ENCODE measurements around the gene TNRC6C. TPM values are rescaled to one million over a fixed set of nuclear protein-coding genes. Genes with fewer than 3 reads are reported as not detected.
A peak's percentile ranks its signal among the peaks of the same experiment; 100 is the strongest.
"Not testable (repeated sequence)": the region's sequence is repeated elsewhere in the genome, so short reads cannot be mapped to it uniquely, and the experiment has no call there.

The TNRC6C gene
- total RNA-seq, 1 donor from 2014 or later: 24.6 TPM

GRCh38 chr17:78113804-78114785, 155.6 kb downstream of the TNRC6C start:
- Mint-ChIP-seq H3K27me3 (no peaks in the 10 kb centered on the region), H3K27ac (peak overlapping the region; percentile 72), H3K9me3 (no peaks in the 10 kb centered on the region), H3K4me1 (peaks cover 28% of the 10 kb centered on the region), H3K36me3 (ENCODE audit: low read depth) (peaks cover 71% of the 10 kb centered on the region), H3K4me3 (no peak overlapping the region)
- DNase-seq (no peak), ATAC-seq (ENCODE audit: low read depth) (peak; percentile 38)
- intact Hi-C loops (cut with micrococcal nuclease): loop anchor here (1.0 to 2.0 kb wide), 2 partner anchors 10 to 73 kb away; partner anchors contain the start of genes AFMID and TK1
- POLR2A ChIA-PET: interaction anchor here (0.7 to 6.6 kb wide), 11 partner anchors 8 to 309 kb away, joined by 3 to 102 read pairs (median 6); partner anchors contain the start of genes TMC6 and TMC8
- TF ChIP-seq CTCF (IDR thresholded peaks at IDR 0.05): no peak
- CTCF ChIA-PET: interaction anchor here (0.5 to 4.1 kb wide), 7 partner anchors 12 to 137 kb away, joined by 3 to 32 read pairs (median 4); no protein-coding TSS in a partner anchor

GRCh38 chr17:78114831-78115723, 156.6 kb downstream of the TNRC6C start:
- ChIA-PET CTCF (interaction anchor here (0.5 to 4.1 kb wide), 4 partner anchors 19 to 92 kb away, joined by 3 to 32 read pairs (median 4); no protein-coding TSS in a partner anchor), POLR2A (interaction anchor here (0.7 to 6.6 kb wide), 7 partner anchors 12 to 796 kb away, joined by 3 to 102 read pairs (median 9); partner anchors contain the start of genes AFMID, SYNGR2, TK1 and TMC6)
- TF ChIP-seq CTCF (IDR thresholded peaks at IDR 0.05): no peak
- no peaks in the 10 kb centered on the region for H3K9me3 Mint-ChIP-seq
- peak overlapping the region; percentile 72 for H3K27ac Mint-ChIP-seq
- intact Hi-C loops (cut with micrococcal nuclease): no loop called here
- H3K36me3 Mint-ChIP-seq (ENCODE audit: low read depth): peaks cover 68% of the 10 kb centered on the region
- no peak overlapping the region for H3K4me3 Mint-ChIP-seq
- no peaks in the 10 kb centered on the region for H3K27me3 Mint-ChIP-seq
- no peak for DNase-seq
- H3K4me1 Mint-ChIP-seq: peaks cover 28% of the 10 kb centered on the region
- ATAC-seq (ENCODE audit: low read depth): no peak

- H3K4me3 Mint-ChIP-seq; H3K9me3 Mint-ChIP-seq; H3K27me3 Mint-ChIP-seq; ATAC-seq (ENCODE audit: low read depth); H3K27ac Mint-ChIP-seq; intact Hi-C loops (cut with micrococcal nuclease); DNase-seq: not testable (repeated sequence)
- Mint-ChIP-seq H3K36me3 (ENCODE audit: low read depth) (peaks cover 68% of the 10 kb centered on the region), H3K4me1 (peaks cover 32% of the 10 kb centered on the region)
- CTCF ChIA-PET: interaction anchor here (1.1 to 1.2 kb wide), 2 partner anchors 19 to 60 kb away, joined by 4 to 10 read pairs; no protein-coding TSS in a partner anchor
- POLR2A ChIA-PET: interaction anchor here (0.7 to 6.6 kb wide), 9 partner anchors 11 to 797 kb away, joined by 3 to 102 read pairs (median 4); partner anchors contain the start of genes AFMID, SYNGR2, TK1 and TMC6
Measured at GRCh38 chr17:78115803-78116202, 157.3 kb downstream of the TNRC6C start.

GRCh38 chr17:78116411-78116810, 157.9 kb downstream of the TNRC6C start:
- intact Hi-C loops (cut with micrococcal nuclease): no loop called here
- peaks cover 67% of the 10 kb centered on the region for H3K36me3 Mint-ChIP-seq (ENCODE audit: low read depth)
- ATAC-seq (ENCODE audit: low read depth) (no peak), DNase-seq (no peak)
- H3K4me1 Mint-ChIP-seq: peaks cover 38% of the 10 kb centered on the region
- no peaks in the 10 kb centered on the region for H3K27me3 Mint-ChIP-seq
- ChIA-PET CTCF (interaction anchor here (1.1 to 1.2 kb wide), 2 partner anchors 19 to 60 kb away, joined by 4 to 10 read pairs; no protein-coding TSS in a partner anchor), POLR2A (interaction anchor here (0.7 to 6.6 kb wide), 8 partner anchors 11 to 70 kb away, joined by 3 to 102 read pairs (median 4); partner anchors contain the start of genes AFMID, SYNGR2, TK1 and TMC6)
- no peak overlapping the region for H3K27ac Mint-ChIP-seq
- TF ChIP-seq CTCF (IDR thresholded peaks at IDR 0.05): no peak
- H3K9me3 Mint-ChIP-seq: no peaks in the 10 kb centered on the region
- H3K4me3 Mint-ChIP-seq: no peak overlapping the region

Data from activated B cell treated with CpG ODN at 0.5 μM for 24 hours (primary cell).